NOMO-1 treated with dmso at 0.1 percent for 144 hours (cell line): Measurements from ENCODE around the gene CCL11.

Source experiments
- DNase-seq: peaks from one replicate; lab custom pipeline; 2025; ENCODE audit not compliant: unreplicated experiment; lab: John Stamatoyannopoulos, UW

Gene CCL11

DNA sequence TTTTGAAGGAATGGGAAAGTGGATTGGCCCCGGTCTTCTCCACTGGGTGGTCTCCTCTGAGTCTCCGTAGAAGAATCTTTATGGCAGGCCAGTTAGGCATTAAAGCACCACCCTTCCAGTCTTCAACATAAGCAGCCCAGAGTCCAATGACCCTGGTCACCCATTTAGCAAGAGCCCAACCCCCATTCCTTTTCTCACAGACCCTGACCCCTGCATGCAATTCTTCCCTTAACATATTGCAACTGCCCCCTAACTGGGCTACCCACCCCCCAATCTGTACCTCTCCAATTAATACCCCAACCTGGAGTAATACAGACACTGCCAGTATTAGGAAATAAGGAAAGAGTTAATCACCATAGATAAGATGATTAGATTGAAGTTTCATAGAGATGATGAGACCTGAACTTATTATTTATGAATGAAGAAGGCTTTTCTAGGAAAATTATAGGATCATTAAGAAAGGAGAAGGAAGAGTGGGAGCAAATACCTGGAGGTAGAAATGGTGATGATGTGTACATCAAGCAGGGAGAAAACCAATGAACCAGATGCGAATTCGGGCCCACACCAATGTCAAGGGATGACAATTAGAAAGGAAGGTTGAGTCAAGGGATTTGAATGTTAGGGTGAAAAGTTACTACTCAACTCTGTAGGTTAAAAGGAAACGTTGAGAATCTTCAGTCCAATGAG lies 28.1 kb upstream of the CCL11 start:
- no peak for DNase-seq

DNA sequence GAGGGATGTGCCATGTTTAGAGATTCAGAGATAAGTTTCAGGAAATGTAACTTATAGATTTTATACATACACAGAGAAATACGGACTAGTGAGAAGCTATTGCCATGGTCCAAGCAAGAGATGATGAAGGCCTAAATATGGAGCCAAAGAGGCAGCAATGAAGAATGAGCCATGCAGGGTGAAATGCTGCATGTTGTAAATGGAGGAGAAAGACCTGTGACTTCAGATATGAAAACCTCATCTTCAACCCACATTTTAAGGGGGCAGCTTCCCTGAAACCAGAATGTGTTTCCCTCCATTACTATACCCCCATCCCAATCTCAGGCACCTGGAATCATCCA lies 27.6 kb upstream of the CCL11 start:
- DNase-seq, result no peak

DNA sequence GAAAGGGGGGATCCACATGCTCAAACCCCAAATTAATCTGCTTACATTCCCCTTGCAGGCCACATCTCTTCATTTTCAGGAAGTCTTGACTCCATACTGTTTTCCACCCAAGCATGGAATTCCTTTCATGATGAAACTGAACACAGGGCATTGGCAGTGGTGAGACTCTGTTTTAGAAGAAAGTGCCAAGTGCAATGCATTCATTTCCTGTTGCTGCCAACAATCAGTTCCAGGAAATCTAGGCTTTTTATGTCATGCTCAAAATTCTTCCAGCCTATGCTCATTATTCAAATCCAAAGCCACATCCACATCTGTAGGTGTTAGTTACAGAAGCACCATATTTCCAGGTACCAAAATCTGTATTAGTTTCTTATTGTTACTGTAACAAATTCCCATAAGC lies 26.4 kb upstream of the CCL11 start:
- no peak for DNase-seq

DNA sequence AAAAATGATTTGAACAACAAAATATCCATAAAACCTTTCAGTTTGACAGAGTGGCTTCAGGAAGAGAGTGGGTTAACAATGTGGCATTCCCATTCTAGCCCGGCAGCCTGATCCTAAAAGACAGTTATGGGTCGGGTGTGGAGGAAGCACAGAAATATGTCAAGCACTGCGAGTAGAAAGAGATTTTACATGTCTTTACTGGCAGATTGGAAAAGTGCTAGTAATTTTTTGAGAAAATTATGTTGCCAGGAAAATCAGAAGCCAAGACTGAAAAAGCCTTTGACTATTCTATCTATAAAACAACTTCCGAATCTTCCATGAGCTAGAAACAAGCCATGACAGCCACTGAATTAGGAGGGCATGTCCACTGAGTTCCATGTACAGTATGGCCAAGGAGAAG lies 24.7 kb upstream of the CCL11 start:
- no peak for DNase-seq

DNA sequence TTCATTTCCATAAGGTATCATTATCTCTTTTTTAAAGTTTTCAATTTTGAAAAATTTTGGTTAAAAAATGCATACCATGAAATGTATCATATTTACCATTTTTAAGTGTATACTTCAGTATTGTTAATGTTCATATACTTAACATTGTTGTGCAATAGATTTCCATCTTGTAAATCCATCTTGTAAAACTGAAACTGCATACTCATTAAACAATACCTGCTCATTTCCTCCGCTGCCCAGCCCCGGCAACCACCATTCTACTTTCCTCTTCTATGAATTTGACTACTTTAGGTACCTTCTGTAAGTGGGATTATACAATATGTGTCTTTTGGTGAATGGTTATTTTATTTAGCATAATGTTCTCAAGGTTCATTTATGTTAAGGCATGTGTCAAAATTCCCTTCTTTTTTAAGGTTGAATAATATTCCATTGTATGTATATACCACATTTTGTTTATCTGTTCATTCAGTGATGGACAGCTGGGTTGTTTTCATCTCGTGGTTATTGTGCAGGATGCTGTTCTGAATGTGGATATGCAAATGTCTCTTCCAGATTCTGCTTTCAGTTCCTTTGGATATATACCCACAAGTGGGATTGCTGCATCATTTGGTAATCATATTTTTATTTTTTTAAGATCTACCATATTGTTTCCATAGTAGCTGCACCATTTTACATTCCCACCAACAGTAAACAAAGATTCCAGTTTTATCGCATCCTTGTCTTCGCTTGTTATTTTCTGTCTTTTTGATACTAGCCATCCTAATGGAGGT lies 23.8 kb upstream of the CCL11 start:
- no peak for DNase-seq

DNA sequence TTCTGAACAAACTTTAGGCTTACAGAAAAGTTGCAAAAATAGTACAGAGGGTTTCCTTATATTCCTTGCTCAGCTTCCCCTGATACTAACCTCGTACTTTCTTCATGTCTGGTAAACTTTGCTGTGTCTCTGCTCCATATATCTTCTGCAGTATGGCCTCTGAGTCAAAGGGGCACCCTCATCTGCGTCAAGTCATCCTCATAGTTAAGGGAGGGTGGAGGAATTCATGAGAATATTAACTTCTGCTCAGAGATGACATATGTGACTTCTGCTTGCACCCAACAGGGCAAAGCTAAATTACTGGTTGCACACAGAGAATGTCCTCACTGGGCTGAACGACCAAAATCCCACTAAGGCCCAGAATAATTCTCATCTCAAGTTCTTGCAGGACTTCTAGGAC lies 19.8 kb upstream of the CCL11 start:
- DNase-seq, result no peak

DNA sequence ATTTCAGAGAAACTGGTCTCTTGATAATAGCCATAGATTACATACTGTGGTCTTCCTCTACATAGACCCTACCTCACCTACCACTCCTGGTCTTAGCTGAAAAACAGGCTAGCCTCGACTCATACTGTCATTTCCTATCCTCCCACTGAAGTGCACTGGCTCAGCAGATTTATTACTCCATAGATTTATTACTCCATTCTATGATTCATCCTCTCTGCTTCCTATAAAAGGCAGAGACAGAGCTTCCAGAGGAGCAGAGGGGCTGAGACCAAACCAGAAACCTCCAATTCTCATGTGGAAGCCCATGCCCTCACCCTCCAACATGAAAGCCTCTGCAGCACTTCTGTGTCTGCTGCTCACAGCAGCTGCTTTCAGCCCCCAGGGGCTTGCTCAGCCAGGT lies 15.6 kb upstream of the CCL11 start, which contains the start of gene CCL7:
Gene CCL7, plus strand, starts transcription at position 253 of the 400 bp plus-strand sequence. Its CDS starts 70 bp downstream, at position 323.
- DNase-seq, result no peak

DNA sequence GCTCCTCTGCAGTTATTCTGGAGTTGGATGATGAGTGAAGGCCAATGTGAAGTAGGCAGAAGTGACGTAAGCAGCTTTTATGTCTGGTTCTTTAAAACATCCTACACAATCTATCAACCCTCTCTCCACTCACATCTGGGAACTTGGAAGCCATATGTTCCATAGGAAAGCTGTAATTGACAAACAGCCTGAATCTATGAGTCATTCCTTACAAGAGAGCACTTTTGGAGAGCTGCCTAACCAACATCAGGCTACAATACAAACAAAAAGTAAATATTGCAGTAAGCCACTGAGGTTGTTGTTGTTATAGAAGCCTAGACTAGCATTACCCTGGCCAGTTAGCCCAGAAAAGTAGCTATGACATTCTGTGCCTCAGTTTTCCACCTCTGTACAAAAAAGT lies 9.7 kb upstream of the CCL11 start:
- no peak for DNase-seq

DNA sequence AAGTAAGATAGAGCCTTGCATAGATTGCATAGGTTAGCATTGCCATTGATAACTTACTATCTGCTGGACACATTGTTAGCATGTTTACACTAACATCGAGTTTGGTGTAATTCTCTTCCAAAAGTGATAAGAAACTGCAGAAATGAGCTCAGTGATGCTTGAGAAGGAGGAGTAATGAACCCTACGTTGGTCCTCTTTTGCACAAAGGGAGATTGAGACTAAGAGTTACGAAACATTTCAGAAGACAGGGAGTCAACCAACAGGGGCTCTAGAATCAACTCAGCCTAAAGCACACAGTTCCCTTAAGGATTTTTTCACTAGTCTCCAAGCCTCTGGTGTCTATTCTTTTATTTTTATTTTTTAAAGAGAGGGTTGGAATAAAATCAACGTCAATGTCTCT lies 8.7 kb upstream of the CCL11 start:
- DNase-seq, result no peak

DNA sequence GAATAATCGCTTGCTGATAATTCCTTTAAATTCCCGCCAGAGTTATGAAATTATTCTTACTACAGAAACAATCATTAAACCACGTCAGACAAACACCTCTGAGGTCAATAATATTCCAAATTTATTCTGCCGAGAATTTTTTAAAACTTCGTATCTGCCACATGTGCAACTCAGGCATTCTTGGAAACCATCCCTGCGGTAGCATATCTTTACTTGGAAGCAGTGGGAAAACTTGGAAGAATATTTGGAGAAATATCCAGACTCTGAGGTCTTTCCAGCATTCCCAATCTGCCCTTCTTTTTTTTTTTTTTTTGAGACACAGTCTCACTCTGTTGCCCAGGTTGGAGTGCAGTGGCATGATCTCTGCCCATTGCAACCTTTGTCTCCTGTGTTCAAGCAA lies 2.0 kb upstream of the CCL11 start:
- DNase-seq, result no peak

DNA sequence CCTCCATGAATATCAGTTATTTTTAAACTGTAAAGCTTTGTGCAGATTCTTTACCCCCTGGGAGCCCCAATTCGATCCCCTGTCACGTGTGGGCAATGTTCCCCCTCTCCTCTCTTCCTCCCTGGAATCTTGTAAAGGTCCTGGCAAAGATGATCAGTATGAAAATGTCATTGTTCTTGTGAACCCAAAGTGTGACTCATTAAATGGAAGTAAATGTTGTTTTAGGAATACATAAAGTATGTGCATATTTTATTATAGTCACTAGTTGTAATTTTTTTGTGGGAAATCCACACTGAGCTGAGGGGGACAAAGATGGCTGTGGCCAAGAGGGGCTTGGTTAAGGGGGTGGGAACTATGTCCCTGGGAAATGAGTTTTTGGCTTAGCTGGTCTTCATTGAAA lies 2.3 kb downstream of the CCL11 start:
- no peak for DNase-seq

DNA sequence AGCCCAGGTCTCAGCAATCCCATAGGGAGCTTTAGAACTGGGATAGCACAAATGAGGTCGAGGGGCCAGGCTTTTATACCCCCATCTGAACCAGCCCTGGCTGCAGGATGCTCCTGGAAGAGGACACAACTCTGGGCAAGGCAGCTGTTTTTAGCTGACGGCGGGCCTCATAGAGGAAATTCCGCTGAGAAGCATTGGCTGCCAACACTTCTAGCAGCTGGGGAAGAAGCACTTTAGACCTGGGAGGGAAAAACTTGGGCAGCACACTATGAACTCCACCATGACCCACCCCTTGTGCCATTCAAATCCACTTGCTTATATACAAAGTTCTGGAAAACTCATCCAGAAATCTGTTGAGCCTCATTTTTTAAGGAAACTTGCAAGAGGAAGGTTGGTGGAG lies 5.0 kb downstream of the CCL11 start:
- no peak for DNase-seq

DNA sequence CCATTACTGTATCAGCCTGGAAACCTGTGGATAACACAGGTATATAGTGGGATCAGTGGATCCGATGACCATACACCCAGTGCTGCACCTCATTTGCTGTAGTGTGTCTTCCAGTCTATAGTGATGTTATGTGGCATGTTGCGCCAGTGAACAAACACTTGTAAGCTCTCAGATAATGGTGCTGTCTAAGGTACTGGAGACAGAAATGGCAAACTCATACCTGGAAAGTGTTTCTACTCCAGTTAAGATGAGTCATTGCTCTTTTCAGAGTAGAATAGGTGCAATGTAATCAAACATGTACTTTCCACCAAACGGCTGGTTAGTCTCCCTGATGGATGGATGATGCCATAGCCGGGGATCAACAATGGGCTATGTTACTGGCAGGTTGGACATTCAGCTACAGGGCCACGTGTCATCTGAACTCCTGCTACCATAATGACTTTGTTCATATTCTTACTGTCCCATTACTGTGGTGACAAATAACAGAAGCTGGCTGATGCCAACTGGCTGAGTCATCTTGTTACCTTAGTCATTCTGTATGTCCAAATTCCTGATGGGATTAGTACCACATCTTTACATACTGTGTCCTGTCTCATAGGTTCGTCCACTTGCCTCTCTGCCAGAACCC lies 6.3 kb downstream of the CCL11 start:
- DNase-seq, result no peak

DNA sequence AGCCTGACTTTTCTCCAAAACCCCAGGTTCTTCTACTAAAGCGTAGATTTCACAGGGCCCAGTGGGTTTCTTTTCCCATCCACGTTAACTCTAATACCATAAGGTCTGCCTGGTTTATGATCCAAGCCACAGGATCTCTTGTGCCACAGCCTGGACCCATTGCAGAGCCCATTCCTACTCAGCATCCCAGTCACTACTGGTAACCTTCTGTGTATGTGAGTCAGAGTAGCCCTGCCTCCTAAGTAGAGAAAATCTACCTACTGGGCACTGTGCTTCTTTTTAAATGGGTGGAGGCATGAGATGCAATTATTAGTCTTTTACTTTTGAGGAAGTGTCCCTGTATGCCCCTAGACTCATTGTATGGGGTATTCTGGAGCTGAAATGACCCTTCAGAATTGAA lies 13.5 kb downstream of the CCL11 start:
- no peak for DNase-seq

DNA sequence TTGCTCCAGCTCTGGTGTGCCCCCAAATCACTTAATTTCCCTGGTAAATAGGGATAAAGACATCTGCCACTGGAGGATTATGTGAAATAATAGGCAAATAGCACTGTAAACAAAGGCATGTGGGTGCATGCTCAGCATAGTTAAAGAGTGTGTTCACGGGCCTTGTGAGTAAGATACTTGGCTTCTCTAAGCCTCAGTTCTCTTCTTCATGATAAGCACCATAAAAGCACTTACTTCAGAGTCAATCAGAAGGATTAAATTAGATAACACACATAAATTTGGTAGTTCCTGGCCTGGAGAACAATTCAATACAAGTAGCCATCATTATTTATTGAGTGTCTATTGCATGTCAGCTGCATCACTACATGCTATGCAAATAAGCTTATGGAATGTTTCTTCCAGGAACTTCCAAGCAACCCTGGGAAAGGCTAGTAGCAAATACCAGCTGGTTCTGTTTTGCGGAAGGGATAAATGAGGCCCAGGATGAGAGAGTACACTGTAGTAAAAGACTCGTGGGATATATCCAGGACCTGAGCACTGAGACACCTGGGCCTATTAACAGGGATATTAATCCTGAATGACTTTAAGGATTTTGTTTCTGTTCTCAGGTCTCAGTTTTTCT lies 14.5 kb downstream of the CCL11 start:
- DNase-seq, result no peak

DNA sequence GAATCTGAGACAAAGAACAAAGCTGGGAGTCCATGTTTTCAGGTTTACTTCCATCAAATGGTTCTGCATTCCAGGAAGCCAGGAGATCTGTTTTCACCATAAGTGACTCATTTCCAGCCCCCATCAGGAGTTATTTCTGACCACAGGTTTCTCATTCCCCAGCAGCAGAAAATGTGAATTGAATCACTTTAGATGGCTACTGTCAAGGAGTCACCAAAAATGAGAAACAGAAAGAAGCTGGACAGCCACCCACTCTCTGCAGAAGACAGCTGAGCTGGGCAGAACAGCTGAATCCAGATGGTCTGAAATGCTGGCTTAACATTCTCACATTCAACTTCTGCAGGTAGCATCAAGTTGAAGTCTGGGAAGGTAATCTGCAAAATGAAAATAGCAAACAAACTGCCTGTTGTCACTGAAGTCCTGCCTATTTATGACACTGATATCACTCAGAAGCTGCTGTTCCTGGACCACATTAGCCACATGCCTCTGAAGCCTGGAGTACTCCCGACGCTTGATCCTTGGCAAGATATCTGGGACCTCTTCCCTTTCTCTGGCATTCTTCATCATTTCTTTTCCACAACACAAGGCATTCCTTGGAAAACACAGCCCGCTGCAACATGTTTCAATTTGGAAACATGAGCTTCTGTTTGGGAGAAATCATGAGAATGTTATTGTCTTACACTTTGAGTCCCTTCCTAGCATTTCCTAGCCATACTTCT lies 15.3 kb downstream of the CCL11 start:
- no peak for DNase-seq

DNA sequence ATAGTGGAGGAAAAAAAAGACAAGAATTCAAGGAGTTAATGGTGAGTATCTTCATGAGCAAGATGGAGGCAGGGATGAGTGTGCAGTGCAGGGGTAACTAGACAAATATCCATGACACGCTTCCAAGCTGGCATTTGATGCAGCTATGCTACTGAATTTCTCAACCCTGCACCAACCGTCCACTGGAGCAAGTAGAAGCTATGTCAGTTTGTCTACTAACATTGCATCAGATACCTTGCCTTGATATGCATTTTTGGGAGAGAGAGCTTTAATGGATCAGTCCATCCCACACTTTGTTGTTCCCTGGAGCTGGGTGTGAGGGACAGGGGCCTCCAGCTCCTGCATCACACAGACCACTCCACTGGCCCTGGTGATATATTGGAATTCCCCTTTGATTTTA lies 16.4 kb downstream of the CCL11 start:
- no peak for DNase-seq

DNA sequence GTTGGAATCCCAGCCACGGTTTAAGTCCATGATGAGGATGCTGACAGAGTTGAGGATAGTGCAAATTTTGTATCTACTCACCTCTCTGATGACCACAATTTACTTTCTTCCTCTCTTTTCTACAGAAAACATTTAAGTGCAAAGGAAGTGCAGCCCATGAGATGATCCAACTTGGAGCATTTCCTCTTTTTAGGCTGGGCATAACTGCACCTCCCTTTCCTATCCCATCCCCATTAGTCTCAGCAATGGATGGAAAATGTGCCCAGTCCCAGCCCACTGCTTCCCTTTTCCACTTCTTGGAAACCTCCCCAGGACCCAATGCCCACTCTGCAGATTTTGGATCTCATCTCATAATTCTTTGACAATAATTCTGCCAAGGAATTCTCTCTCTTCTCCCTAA lies 17.1 kb downstream of the CCL11 start:
- DNase-seq, result no peak

DNA sequence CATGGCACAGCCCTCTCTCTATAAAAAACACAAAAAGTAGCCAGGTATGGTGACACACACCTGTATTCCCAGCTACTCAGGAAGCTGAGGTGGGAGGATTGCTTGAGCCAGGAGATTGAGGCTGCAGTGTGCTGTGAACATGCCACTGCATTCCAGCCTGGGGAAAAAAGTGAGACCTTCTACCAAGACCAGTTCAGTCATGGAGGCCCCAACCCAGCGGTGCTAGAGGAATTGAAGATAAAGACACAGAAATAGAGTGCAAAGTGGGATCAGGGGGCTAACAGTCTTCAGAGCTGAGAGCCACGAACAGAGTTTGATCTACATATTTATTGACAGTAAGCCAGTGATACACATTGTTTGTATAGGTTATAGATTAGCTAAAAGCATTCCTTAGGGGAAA lies 18.1 kb downstream of the CCL11 start:
- no peak for DNase-seq

DNA sequence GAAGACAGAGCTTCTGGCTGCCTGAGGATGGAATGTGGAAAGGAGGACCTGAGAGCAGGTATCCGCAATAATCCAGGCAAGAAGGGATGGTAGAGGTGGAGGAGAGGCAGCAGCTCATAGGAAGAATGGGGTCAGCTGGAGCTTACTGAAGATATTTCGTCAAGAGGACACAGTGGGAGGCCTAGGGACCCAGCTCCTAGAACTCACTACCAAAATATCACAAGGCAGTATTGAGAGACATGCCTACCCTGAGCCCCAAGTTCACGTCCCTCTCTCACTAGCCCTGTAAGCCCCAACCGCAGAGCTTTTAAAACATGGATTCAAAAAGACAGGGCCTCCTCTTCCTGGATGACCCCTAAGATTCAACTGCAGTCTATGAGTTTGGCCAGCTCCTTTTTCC lies 19.5 kb downstream of the CCL11 start:
- no peak for DNase-seq

DNA sequence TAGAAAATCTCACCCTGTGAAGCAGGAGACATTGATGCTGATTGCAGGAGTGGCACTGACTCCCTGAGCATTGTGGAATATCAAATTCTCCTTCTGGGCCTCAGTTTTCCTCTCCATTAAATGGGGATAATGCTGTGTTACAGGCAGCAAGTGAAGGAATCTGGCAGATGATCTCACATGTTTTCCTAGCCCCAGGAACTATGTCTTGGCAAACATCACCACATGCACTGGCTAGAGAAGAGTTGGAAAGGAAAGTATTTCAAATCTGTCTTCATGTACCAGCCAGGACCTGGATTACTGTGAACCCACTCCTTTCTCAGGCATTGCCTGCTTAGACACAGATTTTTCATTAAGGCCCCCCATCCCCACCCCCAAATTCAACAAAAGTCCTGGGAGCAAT lies 20.1 kb downstream of the CCL11 start:
- DNase-seq, result no peak
